ENCODE results near the gene ZNF331.
A peak's percentile ranks its signal among the peaks of the same experiment; 100 is the strongest.

Gene ZNF331

GRCh38 chr19:53521373-53522202 is 16.4 kb upstream of the ZNF331 start:
- peak; percentile 2 for DNase-seq

GRCh38 chr19:53525922-53526321 is 12.0 kb upstream of the ZNF331 start:
- DNase-seq: no peak

GRCh38 chr19:53530622-53531021 is 7.3 kb upstream of the ZNF331 start:
- DNase-seq: no peak

GRCh38 chr19:53531457-53531856 is 6.5 kb upstream of the ZNF331 start:
- DNase-seq: no peak

- DNase-seq: no peak
Observed at GRCh38 chr19:53532362-53532761, 5.6 kb upstream of the ZNF331 start.

GRCh38 chr19:53536225-53536548 is 1.8 kb upstream of the ZNF331 start:
- DNase-seq: no peak

- no peak for DNase-seq
Observed at GRCh38 chr19:53537121-53537520, 824 bp upstream of the ZNF331 start.

- no peak for DNase-seq
Observed at GRCh38 chr19:53538378-53539109, 599 bp downstream of the ZNF331 start.

- DNase-seq: no peak
Observed at GRCh38 chr19:53540091-53540490, 2.1 kb downstream of the ZNF331 start.

GRCh38 chr19:53541971-53542370 is 4.0 kb downstream of the ZNF331 start:
- DNase-seq: no peak

GRCh38 chr19:53545271-53546065 is 7.5 kb downstream of the ZNF331 start:
- DNase-seq: no peak

- no peak for DNase-seq
Observed at GRCh38 chr19:53546758-53547513, 9.0 kb downstream of the ZNF331 start.

GRCh38 chr19:53549340-53549739 is 11.4 kb downstream of the ZNF331 start:
- no peak for DNase-seq

GRCh38 chr19:53552001-53552721 is 14.2 kb downstream of the ZNF331 start:
- no peak for DNase-seq

- no peak for DNase-seq
Observed at GRCh38 chr19:53553156-53553555, 15.2 kb downstream of the ZNF331 start.

GRCh38 chr19:53553865-53554791 is 16.2 kb downstream of the ZNF331 start:
- DNase-seq: peak; percentile 92

GRCh38 chr19:53554804-53555203 is 16.9 kb downstream of the ZNF331 start:
- no peak for DNase-seq

GRCh38 chr19:53555352-53555751 is 17.4 kb downstream of the ZNF331 start:
- DNase-seq: no peak

GRCh38 chr19:53571339-53571738 is 33.4 kb downstream of the ZNF331 start:
- DNase-seq: no peak

- DNase-seq: no peak
Observed at GRCh38 chr19:53576941-53577653, 39.2 kb downstream of the ZNF331 start.

Measured in CD4-positive, alpha-beta T cell treated with Interleukin-17A for 4 hours (primary cell).